Dermis blood vessel endothelial cell (primary cell): Measurements from ENCODE around the gene CLIC5. TPM values are rescaled to one million over a fixed set of nuclear protein-coding genes. Genes with fewer than 3 reads are reported as not detected.

Experiments
- DNase-seq: peaks from one replicate; pipeline ENCODE4 v3.0.0; 2010
- total RNA-seq: library from RNA; depleted of rRNA; stranded (reverse); fragments of >200 nt; gene quantifications from 2 replicates; pipeline ENCODE4 v1.2.3, GENCODE V29; 2014

CLIC5 gene
- total RNA-seq, 1 donor from 2014 or later: under 0.01 TPM

GRCh38 chr6:45923831-45924391, 91.7 kb downstream of the CLIC5 start:
- DNase-seq: no peak

- DNase-seq: peak; percentile 68
Measured at GRCh38 chr6:45922728-45923351, 92.8 kb downstream of the CLIC5 start.

GRCh38 chr6:45921691-45922281, 93.9 kb downstream of the CLIC5 start:
- DNase-seq: no peak

- no peak for DNase-seq
Measured at GRCh38 chr6:45920819-45921511, 94.7 kb downstream of the CLIC5 start.

- DNase-seq: no peak
Measured at GRCh38 chr6:45917439-45917838, 98.2 kb downstream of the CLIC5 start.

- no peak for DNase-seq
Measured at GRCh38 chr6:45916692-45917091, 99.0 kb downstream of the CLIC5 start.

- no peak for DNase-seq
Measured at GRCh38 chr6:45915780-45916468, 99.7 kb downstream of the CLIC5 start.

GRCh38 chr6:45911691-45912090, 104.0 kb downstream of the CLIC5 start:
- no peak for DNase-seq

GRCh38 chr6:45903959-45904358, 111.7 kb downstream of the CLIC5 start:
- DNase-seq: no peak

- no peak for DNase-seq
Measured at GRCh38 chr6:45902984-45903383, 112.7 kb downstream of the CLIC5 start.

- no peak for DNase-seq
Measured at GRCh38 chr6:45901767-45902650, 113.7 kb downstream of the CLIC5 start.

GRCh38 chr6:45900808-45901752, 114.6 kb downstream of the CLIC5 start:
- DNase-seq: no peak

GRCh38 chr6:45899683-45899946, 116.0 kb downstream of the CLIC5 start:
- no peak for DNase-seq

GRCh38 chr6:45898941-45899682, 116.5 kb downstream of the CLIC5 start:
- DNase-seq: no peak

- no peak for DNase-seq
Measured at GRCh38 chr6:45896783-45897441, 118.7 kb downstream of the CLIC5 start.

GRCh38 chr6:45895569-45895968, 120.1 kb downstream of the CLIC5 start:
- no peak for DNase-seq

GRCh38 chr6:45892696-45893245, 122.9 kb downstream of the CLIC5 start:
- no peak for DNase-seq

- no peak for DNase-seq
Measured at GRCh38 chr6:45892196-45892595, 123.5 kb downstream of the CLIC5 start.

GRCh38 chr6:45886776-45887175, 128.9 kb downstream of the CLIC5 start:
- no peak for DNase-seq

GRCh38 chr6:45884336-45884735, 131.3 kb downstream of the CLIC5 start:
- DNase-seq: no peak
